A172 (cell line): ENCODE results near the gene FMNL1. TPM values are rescaled to one million over a fixed set of nuclear protein-coding genes. Genes with fewer than 3 reads are reported as not detected.
"Not testable (repeated sequence)": the region's sequence is repeated elsewhere in the genome, so short reads cannot be mapped to it uniquely, and the experiment has no call there.

Source experiments
- DNase-seq: peaks from one replicate; pipeline ENCODE4 v3.0.0-alpha.2; 2015; ENCODE audit warnings: low spot score
- total RNA-seq: library from RNA; depleted of rRNA; stranded (reverse); fragments of >200 nt; shearing (Covaris generic); gene quantifications from 2 replicates; pipeline ENCODE4 v1.2.3, GENCODE V29; 2014; rRNA removed

Gene FMNL1, protein sequence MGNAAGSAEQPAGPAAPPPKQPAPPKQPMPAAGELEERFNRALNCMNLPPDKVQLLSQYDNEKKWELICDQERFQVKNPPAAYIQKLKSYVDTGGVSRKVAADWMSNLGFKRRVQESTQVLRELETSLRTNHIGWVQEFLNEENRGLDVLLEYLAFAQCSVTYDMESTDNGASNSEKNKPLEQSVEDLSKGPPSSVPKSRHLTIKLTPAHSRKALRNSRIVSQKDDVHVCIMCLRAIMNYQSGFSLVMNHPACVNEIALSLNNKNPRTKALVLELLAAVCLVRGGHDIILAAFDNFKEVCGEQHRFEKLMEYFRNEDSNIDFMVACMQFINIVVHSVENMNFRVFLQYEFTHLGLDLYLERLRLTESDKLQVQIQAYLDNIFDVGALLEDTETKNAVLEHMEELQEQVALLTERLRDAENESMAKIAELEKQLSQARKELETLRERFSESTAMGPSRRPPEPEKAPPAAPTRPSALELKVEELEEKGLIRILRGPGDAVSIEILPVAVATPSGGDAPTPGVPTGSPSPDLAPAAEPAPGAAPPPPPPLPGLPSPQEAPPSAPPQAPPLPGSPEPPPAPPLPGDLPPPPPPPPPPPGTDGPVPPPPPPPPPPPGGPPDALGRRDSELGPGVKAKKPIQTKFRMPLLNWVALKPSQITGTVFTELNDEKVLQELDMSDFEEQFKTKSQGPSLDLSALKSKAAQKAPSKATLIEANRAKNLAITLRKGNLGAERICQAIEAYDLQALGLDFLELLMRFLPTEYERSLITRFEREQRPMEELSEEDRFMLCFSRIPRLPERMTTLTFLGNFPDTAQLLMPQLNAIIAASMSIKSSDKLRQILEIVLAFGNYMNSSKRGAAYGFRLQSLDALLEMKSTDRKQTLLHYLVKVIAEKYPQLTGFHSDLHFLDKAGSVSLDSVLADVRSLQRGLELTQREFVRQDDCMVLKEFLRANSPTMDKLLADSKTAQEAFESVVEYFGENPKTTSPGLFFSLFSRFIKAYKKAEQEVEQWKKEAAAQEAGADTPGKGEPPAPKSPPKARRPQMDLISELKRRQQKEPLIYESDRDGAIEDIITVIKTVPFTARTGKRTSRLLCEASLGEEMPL
- total RNA-seq, result 36.3 and 44.8 TPM in 2 replicates

DNA sequence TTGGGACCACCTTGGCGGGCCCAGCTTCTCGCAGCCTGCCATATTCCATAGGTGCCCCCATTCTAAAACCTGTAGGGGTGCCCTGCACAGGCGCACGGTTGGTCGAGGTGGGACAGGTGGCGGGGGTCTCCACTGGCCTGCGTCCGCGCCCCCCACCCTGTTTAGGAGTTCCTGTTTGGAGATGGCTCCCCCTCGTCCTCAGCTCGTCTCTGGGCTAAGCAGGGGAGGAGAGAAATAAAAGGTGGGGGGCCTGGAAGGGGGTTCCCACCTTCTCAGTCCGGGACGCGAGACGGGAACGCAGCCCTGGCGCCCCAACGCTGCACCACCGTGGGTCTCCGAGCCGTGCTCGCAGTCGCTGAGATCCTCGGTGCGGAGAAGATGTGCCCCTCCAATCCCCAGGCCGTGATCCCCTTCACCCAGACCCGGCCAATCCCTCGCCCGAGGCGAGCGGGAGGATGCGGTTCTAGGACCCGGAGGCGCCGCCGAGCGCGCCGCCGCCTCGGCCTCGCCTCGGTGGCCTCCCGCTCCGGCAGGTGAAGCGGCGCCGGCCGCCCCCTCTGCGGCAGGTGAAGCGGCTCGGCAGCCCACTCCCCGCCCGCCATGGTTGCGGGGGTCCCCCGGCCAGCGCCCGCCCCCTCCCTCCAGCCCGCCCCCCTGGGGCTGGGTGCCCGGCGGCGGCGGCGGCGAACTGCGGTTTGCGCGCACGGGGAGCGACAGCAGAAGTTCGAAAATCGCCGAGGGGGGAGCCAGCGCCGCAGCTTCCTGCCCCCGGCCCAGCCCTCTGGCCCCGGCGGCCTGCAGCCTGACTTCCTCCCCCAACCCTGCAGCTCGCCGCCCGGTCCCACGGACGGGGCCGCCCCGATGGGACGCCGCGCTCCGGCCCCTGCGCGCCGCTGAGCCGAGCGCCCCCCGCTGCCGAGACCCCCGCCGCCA is at the start of gene FMNL1:
Gene FMNL1, plus strand, starts transcription at position 805 of the 933 bp plus-strand sequence. CDS start 240 bp downstream, outside the sequence.
- no peak for DNase-seq

DNA sequence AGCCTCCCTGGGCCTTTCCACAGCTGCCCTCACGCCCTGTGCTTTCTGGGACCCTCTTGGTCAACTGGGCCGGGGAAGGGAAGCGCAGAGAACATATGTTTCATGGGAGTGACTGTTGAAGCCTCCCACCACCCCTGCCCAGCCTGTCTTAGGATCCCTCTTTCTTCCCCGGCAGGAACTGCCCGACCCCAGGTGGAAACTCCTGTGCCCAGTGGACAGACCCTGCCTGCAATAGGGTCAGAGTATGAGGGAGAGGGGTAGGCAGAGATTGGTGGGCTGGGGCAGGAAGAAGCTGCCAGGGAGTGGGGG is 49.5 kb upstream of the FMNL1 start:
- DNase-seq, result no peak

DNA sequence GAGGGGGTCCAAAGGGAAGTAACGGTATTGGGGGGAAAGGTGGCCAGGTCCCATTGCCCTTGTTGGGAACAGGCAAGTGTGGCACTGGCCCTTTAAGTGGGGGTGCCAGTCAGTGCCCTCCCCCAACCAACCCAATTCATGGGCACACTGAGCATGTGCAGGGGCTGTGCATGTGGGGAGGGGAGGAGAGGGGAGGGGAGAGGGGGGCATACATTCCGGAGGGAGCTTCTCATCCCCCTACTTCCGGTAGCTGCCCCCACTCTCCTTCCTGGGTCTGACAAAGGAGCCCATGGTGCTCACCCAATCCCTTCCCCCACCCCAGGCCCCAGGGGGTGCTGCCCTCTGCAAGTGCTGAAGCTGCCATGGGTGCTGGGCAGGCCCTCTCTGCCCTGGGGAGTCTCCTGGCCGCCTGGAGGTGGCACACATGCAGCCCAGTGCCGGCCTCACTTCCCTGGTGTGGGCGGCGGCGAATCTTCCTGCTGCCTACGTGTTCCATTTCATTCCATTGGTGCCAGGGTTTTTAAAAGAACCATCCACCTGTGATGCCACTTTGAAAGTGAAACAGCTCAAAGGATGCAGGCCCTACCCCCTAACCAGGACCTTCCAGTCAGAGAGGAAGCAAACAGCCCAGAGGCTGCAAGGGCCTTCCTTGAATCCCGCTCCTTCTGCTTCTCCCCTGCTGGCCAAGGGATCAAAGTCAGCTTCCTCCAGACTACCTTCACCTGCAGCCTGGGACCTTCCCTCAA is 49.0 kb upstream of the FMNL1 start:
- peak; percentile 98 for DNase-seq

DNA sequence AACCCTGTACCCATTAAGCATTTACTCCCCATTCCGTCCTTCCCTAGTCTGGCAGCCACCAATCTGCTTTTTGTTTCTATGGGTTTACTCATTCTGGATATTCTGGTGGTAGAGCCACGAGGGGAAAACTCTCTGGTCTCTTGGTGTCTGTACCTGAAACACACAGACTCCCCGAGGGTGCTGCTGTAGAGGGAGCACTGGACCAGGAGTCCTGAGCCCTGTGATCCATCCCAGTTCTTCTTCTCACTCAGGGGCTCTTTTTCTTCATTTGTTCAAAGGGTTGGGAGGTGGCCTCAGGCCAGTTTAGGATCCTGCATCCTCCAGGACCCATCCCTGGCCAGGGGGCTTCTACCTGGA is 45.9 kb upstream of the FMNL1 start:
- no peak for DNase-seq

DNA sequence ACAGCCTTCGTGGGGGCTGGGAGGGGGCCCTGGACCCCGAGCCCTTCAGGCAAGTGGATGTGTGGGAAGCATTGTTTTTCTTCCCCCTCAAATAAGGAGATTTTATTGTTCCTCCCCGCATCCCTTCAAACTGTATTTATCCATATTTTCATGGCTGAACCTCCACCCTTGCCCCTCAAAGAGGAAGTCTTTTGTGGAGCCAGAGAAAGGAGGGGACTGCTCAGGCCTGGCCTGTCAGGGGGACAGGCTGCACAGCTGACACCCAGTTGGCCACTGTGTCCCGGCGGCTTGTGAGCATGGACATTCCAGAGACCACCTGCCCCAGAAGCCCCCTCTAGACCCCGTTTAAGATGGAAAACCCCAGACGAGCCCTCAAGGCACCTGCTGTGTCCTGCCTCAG is 44.1 kb upstream of the FMNL1 start:
- no peak for DNase-seq

DNA sequence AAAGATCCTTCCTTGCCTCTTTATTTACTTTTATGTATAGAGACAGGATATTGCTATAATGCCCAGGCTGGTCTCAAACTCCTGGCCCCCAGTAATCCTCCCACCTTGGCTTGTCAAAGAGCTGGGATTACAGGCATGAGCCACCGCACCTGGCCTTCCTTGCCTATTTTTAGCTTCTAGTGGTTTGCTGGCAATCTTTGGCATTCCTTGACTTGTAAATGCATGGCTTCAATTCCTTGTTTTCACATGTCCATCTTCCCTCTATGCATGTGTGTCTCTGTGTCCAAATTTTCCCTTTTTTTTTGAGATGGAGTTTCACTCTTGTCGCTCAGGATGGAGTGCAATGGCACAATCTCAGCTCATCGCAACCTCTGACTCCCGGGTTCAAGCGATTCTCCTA is 37.5 kb upstream of the FMNL1 start:
- no peak for DNase-seq

DNA sequence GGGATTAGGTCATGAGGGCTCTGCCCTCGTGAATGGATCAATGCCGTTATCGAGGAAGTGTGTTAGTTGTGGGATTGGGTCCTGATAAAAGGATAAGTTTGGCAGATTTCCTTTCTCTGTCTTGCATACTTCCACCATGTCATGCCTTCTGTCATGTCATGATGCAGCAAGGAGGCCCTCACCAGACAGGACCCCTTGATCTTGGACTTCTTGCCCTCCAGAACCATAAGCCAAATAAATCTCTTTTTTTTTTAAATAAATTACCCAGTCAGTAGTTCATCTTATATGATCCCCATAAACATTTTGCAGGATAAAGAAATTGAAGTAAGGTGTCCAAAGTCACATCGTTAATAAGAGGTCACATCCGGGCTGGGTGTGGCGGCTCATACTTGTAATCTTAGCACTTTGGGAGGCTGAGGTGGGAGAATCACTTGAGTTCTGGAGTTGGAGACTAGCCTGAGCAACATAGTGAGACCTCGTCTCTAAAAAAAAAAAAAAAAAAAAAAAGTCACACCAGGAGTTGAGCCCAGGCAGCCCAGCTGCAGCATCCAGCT is 34.8 kb upstream of the FMNL1 start:
- DNase-seq, result no peak

DNA sequence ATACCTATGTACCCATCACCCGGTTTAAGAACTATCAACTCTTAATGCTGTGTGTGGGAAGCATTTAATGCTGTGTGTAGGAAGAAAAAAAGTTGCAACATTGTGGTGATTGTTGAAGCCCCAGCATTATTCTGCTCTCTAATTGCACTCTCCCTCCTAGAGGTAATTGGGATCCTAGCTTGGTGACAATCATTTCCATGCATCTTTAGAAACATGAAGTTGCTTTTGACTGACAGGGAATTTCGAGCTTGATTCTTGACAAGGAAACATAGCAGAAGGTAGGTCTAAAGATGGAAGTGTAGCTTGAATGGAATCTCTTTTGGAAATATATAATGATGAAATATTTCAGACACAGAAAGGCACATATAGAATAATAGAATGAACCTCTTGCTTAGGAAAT is 32.7 kb upstream of the FMNL1 start:
- DNase-seq, result no peak

DNA sequence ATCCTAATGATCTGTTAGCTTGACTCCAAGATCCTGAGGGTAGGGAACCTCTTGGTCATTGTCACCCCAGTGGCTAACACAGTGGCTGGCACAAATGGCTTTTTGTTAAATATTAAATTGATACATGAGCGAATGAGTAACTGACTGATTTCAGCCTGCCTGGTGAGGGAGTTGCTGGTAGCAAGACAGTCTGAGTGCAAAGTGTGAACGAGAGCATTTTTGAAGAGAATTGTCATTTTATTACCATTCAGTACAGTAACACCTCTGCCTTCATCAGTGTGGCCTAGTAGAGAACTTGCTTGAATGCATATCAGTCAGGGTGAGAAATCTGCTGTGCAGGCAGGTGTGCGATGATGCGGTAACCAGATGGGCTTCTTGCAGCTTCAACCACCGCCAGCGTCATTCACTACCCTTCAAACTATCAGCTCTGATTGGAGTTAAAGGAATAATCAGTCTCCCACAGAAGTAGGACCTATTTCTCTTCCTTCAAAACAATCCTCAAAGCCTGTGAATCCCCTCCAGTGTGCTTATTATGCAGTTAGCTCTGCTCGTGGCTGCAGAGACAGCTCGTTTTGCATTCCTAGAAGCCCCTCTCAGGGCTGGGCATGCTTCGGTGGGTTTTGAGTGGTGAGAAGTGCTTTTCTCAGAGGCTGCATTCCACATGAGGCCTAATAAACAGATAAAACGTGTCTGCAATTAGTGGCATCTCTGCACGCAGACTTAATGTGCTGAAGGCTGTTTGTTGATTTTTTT is 31.0 kb upstream of the FMNL1 start:
- DNase-seq, result no peak

DNA sequence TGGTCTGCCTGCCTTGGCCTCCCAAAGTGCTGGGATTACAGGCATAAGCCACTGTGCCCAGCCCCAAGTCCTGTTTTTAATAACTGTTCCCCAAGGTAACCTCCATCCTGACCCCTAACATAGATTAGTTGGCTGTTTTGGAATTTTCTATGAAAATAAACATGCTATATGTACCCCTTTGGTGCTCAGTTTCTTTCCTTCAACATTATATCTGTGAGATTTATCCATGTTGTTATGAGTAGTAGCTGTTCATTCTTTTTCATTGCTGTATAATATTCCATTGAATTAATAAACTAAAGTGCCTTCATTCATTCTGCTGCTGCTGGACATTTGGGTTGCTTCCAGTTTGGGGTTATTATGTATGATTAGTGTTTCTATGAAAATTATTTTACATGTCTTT is 26.3 kb upstream of the FMNL1 start:
- DNase-seq, result no peak

DNA sequence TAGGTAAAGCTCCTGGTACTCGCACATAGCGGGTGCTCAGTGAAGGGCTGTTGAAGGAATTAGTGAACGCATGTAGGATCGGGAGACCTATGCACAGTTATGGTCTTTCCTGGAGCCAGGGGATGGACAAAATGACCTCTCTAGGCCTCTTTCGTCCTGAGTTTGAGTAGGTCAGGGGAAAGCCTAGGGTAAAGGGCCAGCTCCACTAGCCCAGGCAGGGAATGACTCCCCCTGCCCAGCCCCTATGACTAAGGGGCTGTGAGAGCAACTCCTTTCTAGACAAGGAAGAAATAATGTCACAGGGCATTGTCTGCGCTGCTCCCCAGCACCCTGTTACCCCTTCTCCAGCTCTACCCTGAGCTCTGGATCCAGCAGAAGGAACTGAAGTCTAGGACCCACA is 24.6 kb upstream of the FMNL1 start:
- no peak for DNase-seq

DNA sequence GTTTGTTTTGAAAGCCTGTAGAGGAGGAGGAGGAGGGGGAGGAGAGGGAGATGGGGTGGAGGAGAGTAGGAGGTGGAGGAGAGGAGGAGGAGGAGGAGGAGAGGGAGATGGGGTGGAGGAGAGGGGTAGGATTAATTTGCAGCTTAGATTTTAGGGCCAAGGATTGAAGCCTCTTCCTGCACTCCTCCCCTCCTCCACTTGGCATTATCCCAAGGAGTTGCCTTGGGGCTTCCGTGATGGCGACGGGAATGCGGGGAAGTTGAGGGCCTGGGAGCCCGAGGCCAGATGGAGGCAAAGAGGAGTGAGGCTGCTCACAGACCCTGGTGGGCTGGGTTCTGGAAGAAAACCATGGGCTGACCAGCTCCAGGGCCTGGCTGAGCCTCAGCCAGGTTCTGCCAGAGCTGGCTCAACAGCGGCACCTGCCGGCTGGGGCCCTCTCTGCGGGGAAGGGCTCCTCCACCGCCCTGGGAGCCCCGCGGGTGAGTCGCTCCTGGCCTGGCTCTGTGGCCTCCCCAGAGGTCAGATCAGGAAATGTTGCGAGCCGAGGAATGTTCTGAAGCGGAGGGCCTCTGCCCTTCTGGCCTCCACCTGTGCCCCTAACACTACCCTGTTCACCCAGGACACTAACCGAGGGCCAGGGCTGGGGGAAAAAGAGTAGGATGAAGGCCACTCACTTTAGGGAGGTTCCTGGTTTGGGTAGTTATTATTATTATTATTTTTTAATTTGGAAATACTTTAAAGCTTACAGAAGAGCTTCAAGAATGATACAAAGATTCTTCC is 23.9 kb upstream of the FMNL1 start:
- peak; percentile 87 for DNase-seq

DNA sequence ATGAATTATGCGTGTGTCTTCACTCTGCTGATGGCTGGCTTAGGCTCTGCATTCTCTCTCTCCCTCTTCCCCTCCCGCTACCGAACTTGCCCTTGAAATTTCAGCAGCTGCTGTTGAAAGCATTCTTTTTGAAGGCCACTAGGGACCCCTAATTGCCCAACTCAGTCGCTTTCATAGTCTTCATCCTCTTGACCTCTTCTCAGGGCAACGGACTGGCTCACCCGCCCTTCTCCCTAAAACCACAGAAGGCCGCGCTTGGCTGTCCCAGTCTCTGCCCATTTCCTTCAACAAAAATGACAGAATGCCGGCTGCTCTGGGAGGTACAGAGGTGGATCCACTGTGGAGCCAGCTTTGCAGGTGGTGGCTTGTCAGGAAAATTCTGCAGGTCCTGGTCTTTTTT is 21.0 kb upstream of the FMNL1 start:
- no peak for DNase-seq

DNA sequence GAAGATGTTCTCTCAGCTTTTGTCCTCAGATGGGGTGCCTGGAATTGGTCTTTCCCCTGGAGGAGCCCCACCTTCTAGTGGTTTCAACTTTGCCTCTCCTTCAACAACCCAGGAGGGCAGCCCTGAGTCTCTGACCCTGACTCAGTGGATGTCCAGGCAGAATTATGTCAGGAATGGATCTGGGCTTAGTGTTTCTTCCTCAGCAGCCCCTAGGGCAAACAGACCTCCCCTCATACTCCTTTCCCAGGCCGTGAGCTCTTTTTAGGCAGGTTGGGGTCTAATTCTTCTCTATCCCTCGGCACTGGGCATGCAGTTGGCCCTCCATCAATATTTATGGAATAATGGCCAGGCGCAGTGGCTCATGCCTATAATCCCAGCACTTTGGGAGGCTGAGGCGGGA is 20.2 kb upstream of the FMNL1 start:
- no peak for DNase-seq

DNA sequence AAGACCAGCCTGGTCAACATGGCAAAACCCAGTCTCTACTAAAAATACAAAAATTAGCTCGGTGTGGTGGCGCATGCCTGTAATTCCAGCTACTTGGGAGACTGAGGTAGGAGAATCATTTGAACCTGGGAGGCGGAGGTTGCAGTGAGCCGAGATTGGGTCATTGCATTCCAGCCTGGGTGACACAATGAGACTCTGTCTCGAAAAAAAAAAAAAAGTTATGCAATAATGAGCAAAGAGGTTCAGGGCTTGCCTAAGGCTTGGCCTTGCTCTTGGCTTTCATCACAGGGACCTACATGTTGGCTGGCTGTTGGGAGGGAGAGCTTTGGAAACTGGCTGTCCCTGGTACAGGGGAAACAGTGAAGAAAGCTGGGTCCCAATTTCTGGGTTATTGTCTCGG is 19.8 kb upstream of the FMNL1 start:
- DNase-seq, result not testable (repeated sequence)

DNA sequence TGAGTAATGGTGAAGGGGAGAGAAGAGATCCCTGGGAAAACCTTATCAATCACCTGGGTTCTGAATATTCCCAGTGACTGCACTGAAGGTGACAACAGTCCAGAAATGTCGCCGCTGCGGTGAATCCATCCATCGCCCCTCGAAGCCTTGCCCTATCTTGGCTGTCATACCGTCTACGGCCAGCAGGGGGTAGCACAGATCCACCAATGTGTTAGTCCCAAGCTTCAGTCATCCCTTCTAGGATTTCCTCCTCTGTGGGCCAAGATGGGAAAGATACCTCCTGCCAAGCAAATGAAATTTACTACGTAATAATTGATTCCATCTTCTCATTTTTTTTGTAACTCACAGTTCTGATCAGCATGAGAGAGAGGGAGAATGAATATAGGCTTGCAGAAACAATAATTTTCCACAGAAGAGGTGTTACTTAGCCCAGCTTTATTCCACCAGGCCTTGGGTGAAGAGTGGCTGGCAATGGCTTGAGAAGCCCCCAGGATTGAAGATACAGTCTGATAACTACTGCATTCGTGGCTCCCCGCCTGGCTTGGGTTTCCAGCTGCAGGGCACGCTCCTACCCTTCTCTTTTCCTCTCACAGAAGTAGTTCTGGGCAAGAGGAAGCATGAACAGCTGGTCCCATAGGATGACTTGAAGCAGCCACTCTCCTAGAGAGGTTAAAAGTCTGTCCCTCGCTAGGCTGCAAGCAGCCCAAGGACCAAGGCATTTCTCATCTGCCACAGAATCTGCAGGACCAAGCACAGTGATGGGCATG is 2.6 kb upstream of the FMNL1 start:
- peak; percentile 75 for DNase-seq

DNA sequence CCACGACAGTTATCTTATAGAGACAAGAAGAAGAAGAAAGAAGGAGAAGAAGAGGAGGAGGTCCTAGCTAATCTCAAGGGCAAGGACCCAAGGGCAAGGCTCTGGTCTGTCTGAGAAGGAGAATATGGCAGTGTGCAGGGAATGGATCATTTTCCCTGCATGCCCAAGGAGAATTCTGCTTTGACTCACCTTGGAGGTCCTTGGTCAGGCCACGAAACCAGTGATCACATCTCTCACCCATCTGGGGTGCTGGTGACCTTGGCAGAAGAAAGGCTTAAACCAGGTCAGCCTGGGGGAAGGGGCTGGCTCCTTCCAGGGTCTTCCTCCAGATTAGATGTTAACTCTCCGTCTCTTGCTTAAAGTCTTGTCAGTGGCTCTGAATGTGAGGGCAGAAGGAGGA is 1.6 kb upstream of the FMNL1 start:
- no peak for DNase-seq

DNA sequence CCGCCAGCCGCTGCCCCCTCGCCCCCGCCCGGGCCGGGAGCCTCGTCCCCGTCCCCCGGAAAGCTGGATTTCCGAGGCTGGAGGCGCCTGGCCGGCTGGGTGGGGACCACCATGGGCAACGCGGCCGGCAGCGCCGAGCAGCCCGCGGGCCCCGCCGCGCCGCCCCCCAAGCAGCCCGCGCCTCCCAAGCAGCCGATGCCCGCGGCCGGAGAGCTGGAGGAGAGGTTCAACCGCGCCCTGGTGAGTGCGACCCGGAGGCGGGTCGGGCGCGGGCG is 266 bp downstream of the FMNL1 start:
- DNase-seq, result no peak
